Neuronal stem cell (in vitro differentiated cells): ENCODE results near the gene PROZ.
A peak's percentile ranks its signal among the peaks of the same experiment; 100 is the strongest.

ENCODE experiments used
- DNase-seq: peaks from one replicate; pipeline ENCODE4 v3.0.0-alpha.2; 2013; ENCODE audit warnings: low spot score
- H2AFZ ChIP-seq: one replicate; pipeline ENCODE4 v1.6.1; 2013; ENCODE audit warnings: mild to moderate bottlenecking, low read length, inconsistent platforms
- H2AK5ac ChIP-seq: 2 replicates; pipeline ENCODE4 v1.6.1; 2013; ENCODE audit warnings: low read depth, mild to moderate bottlenecking, inconsistent platforms, low read length, moderate library complexity, mixed read lengths
- H2BK120ac ChIP-seq: 2 replicates; pipeline ENCODE4 v1.6.1; 2013; ENCODE audit warnings: low read depth, mild to moderate bottlenecking, inconsistent platforms, low read length, moderate library complexity, mixed read lengths
- H2BK12ac ChIP-seq: one replicate; pipeline ENCODE4 v1.6.1; 2013; ENCODE audit warnings: low read length, inconsistent platforms
- H2BK15ac ChIP-seq: 2 replicates; pipeline ENCODE4 v1.6.1; 2013; ENCODE audit warnings: mild to moderate bottlenecking, low read length, inconsistent platforms, mixed read lengths
- H2BK5ac ChIP-seq: one replicate; pipeline ENCODE4 v1.6.1; 2013; ENCODE audit warnings: inconsistent platforms, mild to moderate bottlenecking, low read length, moderate library complexity
- H3K14ac ChIP-seq: one replicate; pipeline ENCODE4 v1.6.1; 2013; ENCODE audit warnings: low read length, inconsistent platforms
- H3K18ac ChIP-seq: 2 replicates; pipeline ENCODE4 v1.6.1; 2013; ENCODE audit warnings: low read length, inconsistent platforms
- H3K23ac ChIP-seq: 2 replicates; pipeline ENCODE4 v1.6.1; 2013; ENCODE audit warnings: low read depth, mild to moderate bottlenecking, mixed read lengths, low read length, inconsistent platforms; ENCODE audit not compliant: poor library complexity
- H3K27ac ChIP-seq: replicated peaks from 3 replicates; pipeline ENCODE4 v1.5.1; 2013; ENCODE audit warnings: low read length, inconsistent platforms
- H3K27me3 ChIP-seq, 3 experiments: 2 replicates each; pipeline ENCODE4 v1.6.1; 2013; ENCODE audit warnings: low read length in 3 of 3, mild to moderate bottlenecking in 2 of 3, inconsistent platforms in 1 of 3, low read depth in 1 of 3, mixed read lengths in 1 of 3, moderate library complexity in 1 of 3; ENCODE audit not compliant: control insufficient read depth in 3 of 3, insufficient read depth in 3 of 3
- H3K36me3 ChIP-seq, 2 donors: replicated peaks in 1 of 2; 2 replicates each; pipeline ENCODE4 v1.6.1; 2013; ENCODE audit warnings: low read length in 2 of 2; ENCODE audit not compliant: control insufficient read depth in 2 of 2, insufficient read depth in 2 of 2
- H3K4ac ChIP-seq: 2 replicates; pipeline ENCODE4 v1.6.1; 2013; ENCODE audit warnings: inconsistent platforms, mild to moderate bottlenecking, low read length, moderate library complexity
- H3K4me1 ChIP-seq, 2 donors: 1 replicate in 1 of 2; 2 replicates in 1 of 2; pipeline ENCODE4 v1.6.1; 2013; ENCODE audit warnings: low read length in 2 of 2, low read depth in 1 of 2; ENCODE audit not compliant: control insufficient read depth in 2 of 2, insufficient read depth in 1 of 2
- H3K4me2 ChIP-seq: one replicate; pipeline ENCODE4 v1.6.1; 2013; ENCODE audit warnings: mild to moderate bottlenecking, low read length, inconsistent platforms; ENCODE audit not compliant: insufficient read depth, poor library complexity, severe bottlenecking
- H3K4me3 ChIP-seq, 2 donors: 2 replicates each; pipeline ENCODE4 v1.5.1; 2013; ENCODE audit warnings: low read length in 2 of 2, mild to moderate bottlenecking in 2 of 2, inconsistent platforms in 1 of 2, moderate library complexity in 1 of 2
- H3K79me1 ChIP-seq: one replicate; pipeline ENCODE4 v1.6.1; 2013; ENCODE audit warnings: low read depth, mild to moderate bottlenecking, inconsistent platforms, low read length, moderate library complexity
- H3K9ac ChIP-seq: one replicate; pipeline ENCODE4 v1.6.1; 2013; ENCODE audit warnings: mild to moderate bottlenecking, low read depth, low read length, inconsistent platforms; ENCODE audit not compliant: poor library complexity
- H3K9me3 ChIP-seq, 2 donors: replicated peaks in 1 of 2; 2 replicates each; pipeline versions ENCODE3 to v1.6.1; 2013; ENCODE audit warnings: low read length in 2 of 2, mild to moderate bottlenecking in 2 of 2, inconsistent platforms in 1 of 2, low read depth in 1 of 2, mixed read lengths in 1 of 2, moderate library complexity in 1 of 2; ENCODE audit not compliant: control insufficient read depth in 2 of 2, insufficient read depth in 1 of 2
- H4K8ac ChIP-seq: one replicate; pipeline ENCODE4 v1.6.1; 2013; ENCODE audit warnings: low read depth, mild to moderate bottlenecking, inconsistent platforms, low read length, moderate library complexity
- H4K91ac ChIP-seq: one replicate; pipeline ENCODE4 v1.6.1; 2013; ENCODE audit warnings: low read length, low read depth, mild to moderate bottlenecking, inconsistent platforms; ENCODE audit not compliant: poor library complexity
- WGBS, 2 donors: extraction: QIAGEN DNeasy Blood & Tissue Kit; methylation state at CpG; one replicate each; pipeline ENCODE4 v1.1.7; 2013; ENCODE audit warnings: missing lambda C conversion rate in 2 of 2, mixed read lengths in 1 of 2; ENCODE audit not compliant: insufficient read length in 2 of 2, insufficient replicate concordance in 1 of 2; ENCODE audit errors: extremely low coverage in 2 of 2; 5-methylcytosine and 5-hydroxymethylcytosine counted together

The PROZ gene

DNA sequence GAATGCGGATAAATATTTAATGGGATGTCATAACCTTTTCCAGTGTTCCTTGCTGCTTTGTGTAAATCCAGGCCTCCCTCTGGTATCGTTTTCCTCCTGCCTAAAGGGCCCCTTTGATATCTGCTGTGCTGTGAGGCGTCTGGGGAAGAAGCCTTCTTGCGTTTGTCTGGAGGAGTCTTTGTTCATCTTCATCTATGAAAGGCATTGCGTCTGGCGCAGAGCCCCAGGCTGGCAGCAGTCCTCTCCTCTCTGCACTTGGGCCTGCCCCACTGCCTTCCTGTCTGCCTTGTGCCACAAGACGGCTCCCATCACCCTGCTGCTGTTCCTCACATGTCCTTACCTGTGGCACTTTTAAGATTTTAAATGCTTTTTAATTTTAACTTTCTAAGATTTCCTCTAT lies 9.8 kb downstream of the PROZ start:
- no peak overlapping the region for H2BK120ac ChIP-seq
- no peak overlapping the region for H3K27ac ChIP-seq
- no peak overlapping the region for H3K18ac ChIP-seq
- H2BK15ac ChIP-seq = no peak overlapping the region
- no peak overlapping the region for H4K91ac ChIP-seq
- H3K79me1 ChIP-seq = no peaks in the 10 kb centered on the region
- H2AK5ac ChIP-seq = no peak overlapping the region
- H3K4ac ChIP-seq = no peak overlapping the region
- peaks cover 12 to 54% of the 10 kb centered on the region in 2 donors for H3K36me3 ChIP-seq
- no peak for DNase-seq
- H3K27me3 ChIP-seq = no peaks in the 10 kb centered on the region
- no peak overlapping the region for H4K8ac ChIP-seq
- H2AFZ ChIP-seq = no peak overlapping the region
- H3K14ac ChIP-seq = no peak overlapping the region
- WGBS, 2 donors = no CpG with 5 or more reads among the region's 7 CpGs
- no peak overlapping the region for H3K9ac ChIP-seq
- no peak overlapping the region for H3K23ac ChIP-seq
- H3K4me3 ChIP-seq = no peak overlapping the region
- H3K4me1 ChIP-seq = peaks cover 0 to 2% of the 10 kb centered on the region in 2 donors
- no peak overlapping the region for H3K4me2 ChIP-seq
- H3K9me3 ChIP-seq = peaks cover 0 to 11% of the 10 kb centered on the region in 2 donors
- no peak overlapping the region for H2BK12ac ChIP-seq
- H2BK5ac ChIP-seq = no peak overlapping the region

DNA sequence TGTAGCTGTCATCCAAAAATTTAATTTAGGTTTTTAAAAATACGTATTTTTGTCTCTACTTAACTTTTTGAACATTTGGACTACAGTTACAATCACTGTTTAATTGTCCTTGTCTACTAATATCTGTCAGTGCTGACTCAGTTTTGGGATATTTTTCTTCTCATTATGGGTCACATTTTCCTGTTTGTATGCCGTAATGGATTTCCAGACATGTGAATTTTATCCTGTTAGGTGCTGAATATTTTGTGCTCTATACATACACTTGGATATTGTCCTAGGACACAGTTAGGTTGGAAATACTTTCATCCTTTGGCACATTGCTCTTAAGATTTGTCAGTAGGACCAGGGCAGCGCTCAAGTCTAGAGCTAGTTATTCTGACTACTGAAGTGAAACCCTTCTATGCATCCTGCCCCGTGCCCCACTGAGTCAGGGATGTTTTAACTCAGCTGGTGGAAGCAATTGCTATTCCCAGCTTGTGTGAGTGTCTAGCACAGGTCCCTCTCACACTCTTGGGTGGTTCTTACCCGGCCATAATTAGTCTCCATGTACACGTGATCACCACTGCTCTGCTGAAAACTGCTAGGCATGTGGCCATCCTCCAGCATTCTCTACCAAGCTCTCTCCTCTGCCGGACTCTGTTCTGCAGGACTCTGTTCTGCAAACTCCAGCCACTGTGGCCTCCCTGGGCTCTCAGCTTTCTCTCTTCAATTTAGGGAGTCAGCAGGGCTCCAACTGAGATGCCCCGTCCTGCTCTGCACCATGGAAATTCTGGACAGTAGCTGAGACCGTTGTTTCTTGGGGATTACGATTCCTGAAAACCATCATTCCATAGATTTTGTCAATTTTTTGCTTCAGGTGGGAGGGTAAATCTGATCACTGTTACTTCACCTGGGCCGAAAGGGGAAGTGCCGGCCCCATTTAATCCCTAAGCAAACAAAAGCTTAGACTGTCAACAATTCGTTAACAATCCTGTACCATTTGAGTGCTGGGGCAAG lies 11.1 kb downstream of the PROZ start:
- no peaks in the 10 kb centered on the region for H3K27me3 ChIP-seq
- no peak overlapping the region for H3K4ac ChIP-seq
- no peak overlapping the region for H4K8ac ChIP-seq
- H3K36me3 ChIP-seq = peaks cover 12 to 64% of the 10 kb centered on the region in 2 donors
- no peak overlapping the region for H2BK120ac ChIP-seq
- H2BK5ac ChIP-seq = no peak overlapping the region
- DNase-seq = no peak
- H3K14ac ChIP-seq = no peak overlapping the region
- no peak overlapping the region for H3K4me2 ChIP-seq
- no peak overlapping the region for H3K4me3 ChIP-seq
- H3K79me1 ChIP-seq = no peaks in the 10 kb centered on the region
- no peak overlapping the region for H3K23ac ChIP-seq
- H3K4me1 ChIP-seq = peaks cover 0 to 2% of the 10 kb centered on the region in 2 donors
- no peak overlapping the region for H2AFZ ChIP-seq
- no peak overlapping the region for H2BK15ac ChIP-seq
- H4K91ac ChIP-seq = no peak overlapping the region
- H3K9ac ChIP-seq = no peak overlapping the region
- no peak overlapping the region for H3K18ac ChIP-seq
- H3K9me3 ChIP-seq = peaks cover 0 to 11% of the 10 kb centered on the region in 2 donors
- WGBS, 2 donors = no CpG with 5 or more reads among the region's 13 CpGs
- peak overlapping the region; percentile 3 for H3K27ac ChIP-seq
- no peak overlapping the region for H2AK5ac ChIP-seq
- H2BK12ac ChIP-seq = no peak overlapping the region

DNA sequence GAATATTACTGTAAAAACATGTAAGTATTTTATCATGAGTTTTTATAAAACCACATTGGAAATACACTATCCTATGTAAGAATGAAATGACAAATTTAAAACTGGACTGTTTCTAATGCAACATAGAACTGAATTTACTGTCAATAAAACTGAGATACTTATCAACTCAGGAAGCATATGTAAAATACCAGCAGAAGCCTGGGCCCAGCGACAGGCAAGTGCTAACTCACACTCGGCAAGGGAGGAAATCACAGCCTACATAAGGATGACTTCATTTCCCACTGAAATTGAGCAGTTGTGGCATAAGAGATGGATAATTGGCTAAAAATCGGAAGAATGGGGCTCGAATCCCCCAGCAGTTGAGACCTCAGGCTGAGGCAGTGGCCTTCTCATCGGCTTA lies 12.1 kb downstream of the PROZ start:
- no peak overlapping the region for H2BK5ac ChIP-seq
- no CpG with 5 or more reads among the region's 5 CpGs for WGBS, 2 donors
- H3K27ac ChIP-seq = no peak overlapping the region
- no peak overlapping the region for H2AFZ ChIP-seq
- H3K4me1 ChIP-seq = peaks cover 0 to 2% of the 10 kb centered on the region in 2 donors
- no peak overlapping the region for H2BK15ac ChIP-seq
- no peak overlapping the region for H3K18ac ChIP-seq
- H2AK5ac ChIP-seq = no peak overlapping the region
- H2BK120ac ChIP-seq = no peak overlapping the region
- peaks cover 0 to 11% of the 10 kb centered on the region in 2 donors for H3K9me3 ChIP-seq
- no peak overlapping the region for H3K4ac ChIP-seq
- no peak overlapping the region for H3K14ac ChIP-seq
- H4K8ac ChIP-seq = no peak overlapping the region
- no peak overlapping the region for H4K91ac ChIP-seq
- no peak for DNase-seq
- H2BK12ac ChIP-seq = no peak overlapping the region
- peaks cover 17 to 73% of the 10 kb centered on the region in 2 donors for H3K36me3 ChIP-seq
- no peak overlapping the region for H3K9ac ChIP-seq
- H3K23ac ChIP-seq = no peak overlapping the region
- no peak overlapping the region for H3K4me3 ChIP-seq
- no peaks in the 10 kb centered on the region for H3K79me1 ChIP-seq
- no peaks in the 10 kb centered on the region for H3K27me3 ChIP-seq
- H3K4me2 ChIP-seq = no peak overlapping the region
